ENCODE measurements around the gene ZNF580. TPM values are rescaled to one million over a fixed set of nuclear protein-coding genes. Genes with fewer than 3 reads are reported as not detected.

Gene ZNF580
- total and polyA plus RNA-seq, 2 of the 8 experiments (the other 6 are each of a cell fraction or from before 2014, with no cell fraction given), result 12.0 to 24.6 TPM

GRCh38 chr19:55675661-55676354 is 35.0 kb downstream of the ZNF580 start:
- Histone ChIP-seq H3K27ac (ENCODE audit: low read depth, low read length) (no peak overlapping the region; the same call in 1 of the 2 replicates), H3K9me3 (ENCODE audit: insufficient read depth in 2 of 2, low read depth in 1 of 2, low read length in 1 of 2) (no peaks in the 10 kb centered on the region), H2AK5ac (ENCODE audit: low read depth, low read length) (peak overlapping the region; percentile 1; the same call in 1 of the 2 replicates), H3K4ac (replicated peaks; ENCODE audit: insufficient read length, low read depth, low read length) (no peak overlapping the region), H3K23ac (ENCODE audit: insufficient read length) (no peak overlapping the region), H4K8ac (ENCODE audit: extremely low read depth, insufficient read depth, low read length) (peak overlapping the region; percentile 69; the same call in 1 of the 2 replicates), H3K4me2 (ENCODE audit: insufficient read depth in 1 of 2, low read depth in 2 of 2, low read length in 2 of 2) (peak overlapping the region; percentile 70 to 90), H2BK120ac (replicated peaks; ENCODE audit: low read depth, low read length) (no peak overlapping the region), H2BK12ac (ENCODE audit: low read depth, low read length) (no peak overlapping the region), H3K9ac (replicated peaks in 1 of 4; ENCODE audit: extremely low read depth in 1 of 4, low read depth in 3 of 4, low read length in 3 of 4) (peak overlapping the region; percentile 76 to 94 (median 80)), H3K14ac (ENCODE audit: insufficient read length) (no peak overlapping the region), H3K36me3 (ENCODE audit: control insufficient read depth in 2 of 4, insufficient read depth in 4 of 4, low read length in 3 of 4) (peaks cover 7 to 19% (median 17%) of the 10 kb centered on the region in 4 experiments; a peak in 7 of 8 replicates), H2BK20ac (ENCODE audit: low read length) (no peak overlapping the region), H2BK15ac (ENCODE audit: low read length) (no peak overlapping the region), H2BK5ac (ENCODE audit: low read depth, low read length) (no peak overlapping the region), H4K20me1 (replicated peaks in 1 of 2; ENCODE audit: control insufficient read depth in 1 of 2, insufficient read depth in 2 of 2, low read length in 2 of 2) (peaks cover 12 to 28% of the 10 kb centered on the region in 2 experiments), H2AFZ (ENCODE audit: low read length) (no peak overlapping the region), H3K79me2 (ENCODE audit: control insufficient read depth in 1 of 2, insufficient read depth in 2 of 2, low read length in 2 of 2) (peaks cover 21 to 72% of the 10 kb centered on the region in 2 experiments), H3K79me1 (ENCODE audit: low read depth, low read length) (peaks cover 21% of the 10 kb centered on the region), H3K27me3 (replicated peaks in 1 of 4; ENCODE audit: control insufficient read depth in 3 of 4, extremely low read depth in 1 of 4, insufficient read depth in 3 of 4, low read length in 3 of 4) (no peaks in the 10 kb centered on the region), H4K5ac (ENCODE audit: insufficient read length, low read depth, low read length) (no peak overlapping the region), H3K23me2 (ENCODE audit: low read depth, low read length) (peaks cover 5% of the 10 kb centered on the region; the same call in 1 of the 2 replicates), H3K4me1 (replicated peaks in 1 of 4; ENCODE audit: control insufficient read depth in 3 of 4, insufficient read depth in 4 of 4, low read length in 3 of 4) (peaks cover 0 to 6% (median 3%) of the 10 kb centered on the region in 4 experiments; a peak in 4 of 7 replicates), H3K4me3 (ENCODE audit: extremely low read depth in 1 of 4, insufficient read depth in 2 of 4, low read depth in 3 of 4, low read length in 4 of 4) (peak overlapping the region; percentile 83 to 95 (median 92)), H4K91ac (replicated peaks; ENCODE audit: insufficient read length, low read length) (no peak overlapping the region), H3K18ac (ENCODE audit: extremely low read depth, low read length) (no peak overlapping the region; the same call in 1 of the 2 replicates), H3K56ac (replicated peaks; ENCODE audit: insufficient read length, low read depth, low read length) (no peak overlapping the region)
- DNase-seq (ENCODE audit: low read depth in 1 of 2, low spot score in 2 of 2) (no peak), FAIRE-seq (no peak)
- POLR2A ChIA-PET (ENCODE audit: partially characterized antibody), result interaction anchor here (0.9 to 1.7 kb wide), 4 partner anchors 12 to 28 kb away, joined by 3 to 11 read pairs (median 4); partner anchors contain the start of gene CCDC106
- CTCF ChIA-PET (ENCODE audit: partially characterized antibody), result interaction anchor here (1.0 kb wide), 2 partner anchors 27 to 33 kb away, joined by 3 read pairs; no protein-coding TSS in a partner anchor
- 40% methylated on average over 16 of the region's 16 CpGs; no CpG with 5 or more reads in 1 of the 2 experiments for WGBS, 2 experiments (ENCODE audit: extremely low coverage in 1 of 2, insufficient coverage in 1 of 2, insufficient read length in 1 of 2, insufficient replicate concordance in 2 of 2, low coverage in 1 of 2, low lambda C conversion rate in 2 of 2, missing lambda C conversion rate in 1 of 2)
- TF ChIP-seq SIX5 (IDR thresholded peaks at IDR 0.05; ENCODE audit: low read depth, low read length) (no peak), CBX5 (IDR thresholded peaks at IDR 0.05; ENCODE audit: low read depth, low read length) (no peak), TBP (IDR thresholded peaks at IDR 0.05; ENCODE audit: low read depth, low read length) (no peak), HDAC2 (IDR thresholded peaks at IDR 0.05; ENCODE audit: borderline replicate concordance in 1 of 2, low read depth in 2 of 2, low read length in 2 of 2) (no peak), SP2 (IDR thresholded peaks at IDR 0.05; ENCODE audit: low read length) (no peak), BRCA1 (IDR thresholded peaks at IDR 0.05; ENCODE audit: low read depth, low read length) (no peak), CTBP2 (IDR thresholded peaks at IDR 0.05; ENCODE audit: borderline replicate concordance, insufficient read depth, insufficient read length, low read length) (no peak), KDM1A (IDR thresholded peaks at IDR 0.05; ENCODE audit: borderline replicate concordance, low read length) (no peak), RBBP5 (IDR thresholded peaks at IDR 0.05; ENCODE audit: borderline replicate concordance, low read depth, low read length) (no peak), KDM5A (IDR thresholded peaks at IDR 0.05; ENCODE audit: low read length) (no peak)
- TF ChIP-seq, protein P1, sequence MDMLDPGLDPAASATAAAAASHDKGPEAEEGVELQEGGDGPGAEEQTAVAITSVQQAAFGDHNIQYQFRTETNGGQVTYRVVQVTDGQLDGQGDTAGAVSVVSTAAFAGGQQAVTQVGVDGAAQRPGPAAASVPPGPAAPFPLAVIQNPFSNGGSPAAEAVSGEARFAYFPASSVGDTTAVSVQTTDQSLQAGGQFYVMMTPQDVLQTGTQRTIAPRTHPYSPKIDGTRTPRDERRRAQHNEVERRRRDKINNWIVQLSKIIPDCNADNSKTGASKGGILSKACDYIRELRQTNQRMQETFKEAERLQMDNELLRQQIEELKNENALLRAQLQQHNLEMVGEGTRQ (IDR thresholded peaks at IDR 0.05; ENCODE audit: low read length), result no peak

Measured in H1 (cell line).